Dendritic cell treated with granulocyte-macrophage colony-stimulating factor and Interleukin-4, amounts not matched to agents 40 ng/mL and 50 ng/mL, for 4 days (primary cell): ENCODE results near the gene OLA1.
A peak's percentile ranks its signal among the peaks of the same experiment; 100 is the strongest.

Experiments used
- H3K27ac Mint-ChIP-seq: one replicate; pipeline ENCODE4 v1.8.0; 2022; ENCODE audit warnings: mild to moderate bottlenecking, mixed read lengths
- H3K27me3 Mint-ChIP-seq: one replicate; pipeline ENCODE4 v1.8.0; 2022; ENCODE audit warnings: mild to moderate bottlenecking, mixed read lengths
- H3K36me3 Mint-ChIP-seq: one replicate; pipeline ENCODE4 v1.8.0; 2022; ENCODE audit warnings: low read depth, mixed read lengths
- H3K4me1 Mint-ChIP-seq: one replicate; pipeline ENCODE4 v1.8.0; 2022; ENCODE audit warnings: low read depth, mixed read lengths
- H3K4me3 Mint-ChIP-seq: one replicate; pipeline ENCODE4 v1.8.0; 2022; ENCODE audit warnings: mild to moderate bottlenecking, moderate library complexity, mixed read lengths
- H3K9me3 Mint-ChIP-seq: one replicate; pipeline ENCODE4 v1.8.0; 2022; ENCODE audit warnings: mixed read lengths
- intact Hi-C: fragments of 100-400 bp; cut with micrococcal nuclease; formaldehyde crosslinking; loops from one replicate; pipeline ENCODE4 v1.15.0; 2022

Gene OLA1

DNA sequence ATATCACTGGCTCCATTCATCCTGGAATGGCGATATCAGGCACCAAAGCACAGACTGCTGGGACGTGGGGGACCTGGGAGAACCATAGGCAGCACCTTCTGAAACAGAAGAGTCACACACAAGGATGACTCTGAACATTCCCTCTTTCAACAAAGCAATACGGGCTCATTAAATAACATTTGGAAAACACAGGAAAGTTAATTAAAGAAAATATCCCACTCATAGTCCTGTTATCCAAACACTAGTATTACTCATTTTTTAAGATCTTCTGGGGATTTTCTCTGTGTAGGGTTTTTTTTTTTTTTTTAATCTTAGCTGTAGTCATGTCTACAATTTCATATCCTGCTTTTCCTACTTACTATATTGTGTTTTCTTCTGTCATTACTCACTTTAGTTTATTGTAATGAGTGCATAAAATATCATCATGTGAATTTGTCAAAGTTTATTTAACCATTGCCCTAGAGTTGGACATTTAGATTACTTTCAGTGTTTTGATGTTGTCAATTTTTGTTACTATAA lies 213.2 kb downstream of the OLA1 start:
- intact Hi-C loops, result loop anchor here (5.0 kb wide), 2 partner anchors 38 to 93 kb away; no protein-coding TSS in a partner anchor
- Mint-ChIP-seq H3K36me3 (no peaks in the 10 kb centered on the region), H3K4me3 (no peak overlapping the region), H3K9me3 (no peaks in the 10 kb centered on the region), H3K27me3 (no peaks in the 10 kb centered on the region), H3K4me1 (peaks cover 87% of the 10 kb centered on the region), H3K27ac (no peak overlapping the region)

DNA sequence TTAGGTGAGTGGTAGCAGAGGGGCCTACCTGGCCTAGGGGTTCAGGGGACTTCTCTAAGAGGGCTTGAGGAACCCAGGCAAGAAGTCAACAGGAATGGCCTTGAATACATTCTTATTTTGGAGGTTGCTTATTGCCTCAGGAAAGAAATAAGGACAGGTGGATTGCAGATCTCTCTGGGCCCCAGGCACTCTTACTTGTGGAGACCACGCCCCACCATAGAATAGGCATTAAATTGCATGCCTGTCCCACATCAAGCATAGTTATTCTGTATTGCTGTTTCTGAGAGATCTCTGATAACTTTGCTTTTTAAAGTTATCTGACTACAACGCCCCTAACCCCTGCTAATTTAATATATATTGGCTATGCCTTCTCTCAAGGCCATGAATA lies 215.2 kb downstream of the OLA1 start:
- peaks cover 85% of the 10 kb centered on the region for H3K4me1 Mint-ChIP-seq
- intact Hi-C loops, result no loop called here
- no peaks in the 10 kb centered on the region for H3K9me3 Mint-ChIP-seq
- peak overlapping the region; percentile 92 for H3K27ac Mint-ChIP-seq
- no peaks in the 10 kb centered on the region for H3K27me3 Mint-ChIP-seq
- no peaks in the 10 kb centered on the region for H3K36me3 Mint-ChIP-seq
- H3K4me3 Mint-ChIP-seq, result no peak overlapping the region

DNA sequence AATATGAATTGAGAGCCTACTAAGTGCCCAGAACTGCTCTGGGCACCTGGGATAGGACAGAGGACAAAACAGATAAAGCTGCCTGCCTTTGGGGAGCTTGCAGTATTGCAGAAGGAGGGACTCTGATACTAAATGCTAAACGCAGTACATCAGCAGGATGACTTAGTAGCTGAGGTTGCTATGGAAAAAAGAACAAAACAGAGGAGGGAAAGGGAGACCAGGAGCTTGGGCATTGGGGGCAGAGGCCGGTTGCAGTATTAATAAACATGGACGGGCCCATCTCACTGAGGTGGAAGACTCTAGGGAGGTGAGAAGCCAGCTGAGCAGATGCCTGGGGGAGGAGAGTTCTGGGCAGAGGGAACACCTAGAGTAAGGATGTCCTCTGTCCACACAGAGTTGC lies 217.1 kb downstream of the OLA1 start:
- H3K4me3 Mint-ChIP-seq, result no peak overlapping the region
- no peaks in the 10 kb centered on the region for H3K27me3 Mint-ChIP-seq
- no peaks in the 10 kb centered on the region for H3K9me3 Mint-ChIP-seq
- intact Hi-C loops, result no loop called here
- H3K36me3 Mint-ChIP-seq, result no peaks in the 10 kb centered on the region
- H3K27ac Mint-ChIP-seq, result peak overlapping the region; percentile 92
- H3K4me1 Mint-ChIP-seq, result peaks cover 84% of the 10 kb centered on the region

DNA sequence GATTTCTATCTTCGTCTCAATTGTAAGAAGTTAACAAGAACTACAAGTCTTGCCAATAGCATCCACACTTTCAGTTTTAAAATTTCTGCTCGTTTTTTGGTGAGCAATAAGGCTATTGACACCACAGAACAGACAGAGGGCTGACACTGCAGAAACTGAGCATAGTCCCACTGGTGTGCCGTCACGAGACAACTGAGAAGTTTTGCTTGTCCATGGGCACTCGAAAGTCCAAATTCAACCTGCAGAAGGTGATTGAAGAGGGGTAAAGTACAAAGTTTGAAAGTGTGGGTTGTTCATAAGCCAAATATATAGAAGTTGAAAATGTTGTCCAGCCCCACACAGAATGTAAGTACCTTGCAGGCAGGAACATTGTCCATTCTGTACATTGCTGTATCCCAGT lies 219.4 kb downstream of the OLA1 start:
- Mint-ChIP-seq H3K27me3 (no peaks in the 10 kb centered on the region), H3K9me3 (no peaks in the 10 kb centered on the region), H3K36me3 (no peaks in the 10 kb centered on the region), H3K27ac (no peak overlapping the region), H3K4me3 (no peak overlapping the region), H3K4me1 (peaks cover 86% of the 10 kb centered on the region)
- intact Hi-C loops, result no loop called here

DNA sequence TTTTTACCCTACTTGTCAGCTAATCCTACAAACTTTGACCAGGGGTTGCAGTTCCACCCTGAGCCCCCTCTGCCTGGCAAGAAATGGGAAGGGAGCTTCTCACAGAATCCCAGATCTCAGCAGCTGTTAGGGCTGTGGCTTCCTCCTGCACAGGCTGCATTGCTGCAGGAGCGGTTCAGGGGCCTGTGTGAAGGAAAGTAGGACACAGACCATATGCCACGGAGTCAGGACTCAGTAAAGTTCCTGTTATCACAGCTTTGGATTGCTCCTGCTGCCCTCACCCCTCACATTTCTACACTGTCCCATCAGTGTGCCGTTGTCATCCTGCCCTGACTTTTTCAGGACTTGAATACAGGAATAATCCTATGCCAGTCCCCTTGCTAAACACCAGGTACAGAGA lies 220.4 kb downstream of the OLA1 start:
- Mint-ChIP-seq H3K27ac (peak overlapping the region; percentile 46), H3K9me3 (no peaks in the 10 kb centered on the region), H3K36me3 (no peaks in the 10 kb centered on the region), H3K4me3 (no peak overlapping the region), H3K27me3 (no peaks in the 10 kb centered on the region), H3K4me1 (peaks cover 89% of the 10 kb centered on the region)
- intact Hi-C loops, result no loop called here

DNA sequence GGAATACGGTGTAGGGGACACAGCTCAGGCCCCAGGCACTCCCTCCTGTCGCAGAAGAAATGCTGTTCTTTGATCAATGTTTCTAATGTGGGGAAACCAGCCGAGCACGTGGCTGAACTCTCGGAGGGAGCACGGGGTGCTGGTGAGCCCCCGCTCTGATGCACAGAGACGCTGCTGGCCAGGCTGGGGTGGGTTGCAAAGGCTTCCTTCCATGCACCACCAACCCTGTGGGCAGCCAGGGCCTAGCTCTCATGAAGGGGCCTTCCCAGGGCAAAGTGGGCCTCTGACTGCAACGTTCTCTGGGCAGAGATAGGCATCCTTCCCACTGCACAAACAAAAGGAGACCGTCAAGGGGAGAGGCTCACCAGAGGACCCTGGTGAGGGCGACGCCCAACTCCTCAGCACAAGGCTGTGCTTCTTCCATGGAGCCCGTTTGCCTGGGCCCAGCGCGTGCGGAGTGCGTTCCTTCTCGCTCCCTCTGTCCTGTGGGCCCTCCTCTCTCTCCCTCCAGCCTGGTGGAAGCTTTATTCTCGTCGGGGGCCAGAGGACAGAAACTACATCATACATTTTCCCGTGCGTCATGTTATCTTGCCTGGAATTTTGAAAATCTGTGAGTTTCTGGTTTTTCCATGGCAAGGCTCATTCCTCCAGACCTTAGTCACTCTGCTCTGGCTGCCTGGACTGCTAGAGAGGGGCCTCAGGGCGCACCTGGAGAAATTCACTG lies 222.0 kb downstream of the OLA1 start:
- intact Hi-C loops, result no loop called here
- Mint-ChIP-seq H3K27ac (peak overlapping the region; percentile 26), H3K4me1 (peaks cover 89% of the 10 kb centered on the region), H3K9me3 (no peaks in the 10 kb centered on the region), H3K27me3 (no peaks in the 10 kb centered on the region), H3K36me3 (no peaks in the 10 kb centered on the region), H3K4me3 (no peak overlapping the region)

DNA sequence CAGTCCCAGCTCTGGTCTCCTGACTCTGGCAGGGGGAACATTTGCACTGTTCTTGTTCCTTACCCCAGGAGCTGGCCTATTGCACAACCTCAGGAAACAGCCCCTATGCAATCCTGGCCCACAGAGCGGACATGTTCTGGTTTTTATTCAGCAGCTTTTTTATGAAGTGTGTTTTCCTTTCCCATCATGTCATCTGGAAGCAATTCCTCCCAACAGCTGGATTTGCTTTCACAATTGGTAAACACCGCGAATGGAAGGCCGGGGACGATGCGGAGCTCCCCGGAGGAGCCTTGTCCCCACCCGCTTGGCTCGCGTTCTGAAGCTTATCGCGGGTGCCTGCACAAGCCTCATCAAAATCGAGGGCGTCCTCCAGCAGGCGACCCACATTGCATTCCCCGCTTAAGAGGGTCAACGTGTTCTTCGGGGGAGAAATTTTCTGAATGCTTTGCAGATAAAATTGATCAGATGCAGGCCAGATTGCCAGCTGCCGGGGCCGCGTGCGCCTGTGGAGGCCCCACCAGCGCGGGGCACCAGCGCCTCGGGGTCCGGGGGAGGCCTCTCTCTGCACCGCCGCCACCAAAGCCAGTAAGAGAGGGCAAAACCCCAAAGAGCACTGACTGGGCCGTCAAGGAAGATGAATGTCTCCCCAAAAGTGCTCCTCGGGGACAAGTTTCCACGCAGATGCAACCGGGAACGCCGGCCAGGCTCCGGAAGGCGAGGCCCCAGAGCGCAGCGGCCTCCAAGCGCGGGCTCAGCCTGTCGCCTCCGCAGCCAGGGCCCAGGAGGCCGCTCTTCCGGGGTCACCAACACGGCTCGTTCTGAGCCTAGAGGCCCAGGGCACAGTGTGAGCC lies 222.8 kb downstream of the OLA1 start:
- Mint-ChIP-seq H3K4me1 (peaks cover 87% of the 10 kb centered on the region), H3K27me3 (no peaks in the 10 kb centered on the region), H3K27ac (peak overlapping the region; percentile 95), H3K4me3 (no peak overlapping the region), H3K9me3 (no peaks in the 10 kb centered on the region), H3K36me3 (no peaks in the 10 kb centered on the region)
- intact Hi-C loops, result no loop called here

DNA sequence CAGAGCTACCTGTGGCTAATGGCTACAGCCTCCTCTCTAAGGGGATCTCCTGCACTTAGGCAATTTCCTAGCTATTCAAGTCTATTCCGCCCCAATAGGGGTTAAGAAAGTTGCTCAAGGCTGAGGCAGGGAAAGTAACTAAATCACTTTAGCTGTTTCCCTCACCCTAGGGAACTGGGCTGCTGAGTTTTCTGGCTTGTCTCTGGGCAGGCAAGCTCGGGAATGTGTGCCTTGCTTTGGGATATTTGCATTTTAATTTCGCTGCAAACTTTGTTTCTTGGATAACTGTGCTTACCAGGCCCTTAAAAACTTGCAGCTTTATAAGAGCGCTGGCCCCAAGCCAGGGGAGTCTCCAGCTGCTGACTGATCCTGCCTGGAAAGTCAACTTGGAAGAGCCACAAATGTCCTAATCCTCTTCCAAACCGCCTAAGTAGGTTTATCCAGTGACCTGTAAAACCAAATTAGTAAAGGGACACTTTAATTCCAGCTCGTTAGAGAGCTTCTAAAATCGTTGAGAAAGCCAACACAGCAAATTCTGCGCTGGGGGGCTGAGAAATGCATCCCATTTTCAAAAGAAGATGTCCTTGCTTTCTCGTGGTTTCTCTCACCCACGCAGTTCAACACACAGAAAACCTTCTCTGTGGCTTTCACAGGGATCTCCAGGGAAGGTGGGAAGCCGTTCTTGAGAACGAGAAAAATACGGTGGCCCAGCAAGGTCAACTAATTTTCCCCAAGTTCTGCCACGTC lies 223.6 kb downstream of the OLA1 start:
- no peaks in the 10 kb centered on the region for H3K36me3 Mint-ChIP-seq
- no peaks in the 10 kb centered on the region for H3K9me3 Mint-ChIP-seq
- no peak overlapping the region for H3K4me3 Mint-ChIP-seq
- intact Hi-C loops, result loop anchor here (1.0 kb wide), 1 partner anchor 15 kb away; no protein-coding TSS in a partner anchor
- peaks cover 79% of the 10 kb centered on the region for H3K4me1 Mint-ChIP-seq
- H3K27me3 Mint-ChIP-seq, result no peaks in the 10 kb centered on the region
- H3K27ac Mint-ChIP-seq, result peak overlapping the region; percentile 95

DNA sequence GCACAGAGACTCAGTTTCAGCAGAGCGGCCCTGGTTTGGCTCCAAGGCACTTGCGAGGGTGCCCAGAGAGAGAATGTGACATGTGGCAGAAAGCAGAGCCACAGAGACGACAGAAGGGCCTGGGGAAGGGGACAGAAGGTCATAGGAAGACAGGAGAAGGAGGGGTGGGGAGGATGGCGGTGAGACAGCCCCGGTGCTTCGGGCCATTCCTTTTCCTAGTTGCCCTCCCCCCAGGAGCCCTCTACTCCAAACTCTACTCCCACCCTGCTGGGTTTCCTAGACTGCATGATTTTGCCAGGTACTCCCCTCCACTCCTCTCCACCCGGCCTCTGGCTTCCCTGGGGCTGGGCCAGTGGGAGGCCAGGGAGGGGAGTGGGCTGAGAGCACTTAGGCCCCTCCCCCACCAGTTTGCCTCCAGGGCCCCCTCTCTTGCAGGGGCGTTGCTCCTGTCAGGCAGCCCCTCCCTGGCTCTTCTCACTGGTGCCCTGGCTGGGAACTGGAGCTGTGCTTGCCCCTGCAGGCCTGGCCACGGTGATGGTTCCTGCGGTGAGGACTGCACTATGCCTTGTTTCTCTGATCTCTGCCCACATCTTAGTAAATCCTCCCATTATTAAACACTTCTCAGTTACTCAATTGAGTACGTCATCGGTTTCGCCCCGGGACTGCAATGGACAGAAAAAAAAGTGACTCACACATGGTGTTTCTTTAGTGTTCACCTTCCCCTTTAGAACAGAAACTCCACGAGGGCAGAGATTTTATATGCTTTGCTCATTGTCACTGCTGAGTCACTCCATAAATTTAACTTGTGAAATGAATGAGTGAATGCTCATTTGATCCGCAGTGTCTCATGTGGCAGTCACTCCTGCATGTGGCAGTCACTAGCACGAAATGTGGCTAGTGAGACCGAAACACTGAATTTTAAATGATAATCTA lies 224.5 kb downstream of the OLA1 start:
- H3K4me3 Mint-ChIP-seq, result peak overlapping the region; percentile 44
- no peaks in the 10 kb centered on the region for H3K27me3 Mint-ChIP-seq
- no peaks in the 10 kb centered on the region for H3K36me3 Mint-ChIP-seq
- H3K9me3 Mint-ChIP-seq, result no peaks in the 10 kb centered on the region
- intact Hi-C loops, result loop anchor here (1.0 kb wide), 1 partner anchor 15 kb away; no protein-coding TSS in a partner anchor
- peaks cover 82% of the 10 kb centered on the region for H3K4me1 Mint-ChIP-seq
- H3K27ac Mint-ChIP-seq, result peak overlapping the region; percentile 95
